AG09309 (cell line): ENCODE data around the gene PDZK1IP1.
"Not testable (repeated sequence)": the region's sequence is repeated elsewhere in the genome, so short reads cannot be mapped to it uniquely, and the experiment has no call there.

Experiments used
- DNase-seq: peaks from one replicate; pipeline ENCODE4 v3.0.0-alpha.2; 2010; ENCODE audit warnings: low read depth
- H3K4me3 ChIP-seq: 2 replicates; pipeline ENCODE4 v1.5.1; 2011; ENCODE audit warnings: mild to moderate bottlenecking, low read depth, low read length, moderate library complexity; ENCODE audit not compliant: control insufficient read depth
- CTCF ChIP-seq: IDR thresholded peaks from 2 replicates; pipeline ENCODE4 v1.5.1; 2011; ENCODE audit warnings: mild to moderate bottlenecking, low read depth, low read length, inconsistent platforms; ENCODE audit not compliant: insufficient read depth, control insufficient read depth; ENCODE audit errors: missing control alignments

The PDZK1IP1 gene

GRCh38 chr1:47174656-47175020 is 15.2 kb downstream of the PDZK1IP1 start:
- DNase-seq: no peak
- H3K4me3 ChIP-seq: no peak overlapping the region
- TF ChIP-seq CTCF: no peak

DNA sequence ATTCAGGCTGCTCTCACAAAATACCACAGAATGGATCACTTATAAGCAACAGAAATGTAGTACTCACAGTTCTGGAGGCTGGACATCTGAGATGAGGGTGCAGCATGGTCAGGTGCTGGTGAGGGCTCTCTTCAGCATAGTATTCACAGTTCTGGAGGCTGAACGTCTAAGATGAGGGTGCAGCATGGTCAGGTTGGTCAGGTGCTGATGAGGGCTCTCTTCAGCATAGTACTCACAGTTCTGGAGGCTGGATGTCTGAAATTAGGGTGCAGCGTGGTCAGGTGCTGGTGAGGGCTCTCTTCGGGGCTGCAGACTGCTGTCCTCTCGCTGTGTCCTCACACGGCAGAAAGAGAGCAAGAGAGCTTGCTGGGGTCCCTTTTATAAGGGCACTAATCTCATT is 17.1 kb downstream of the PDZK1IP1 start:
- no peak for TF ChIP-seq CTCF
- no peak for DNase-seq
- H3K4me3 ChIP-seq: no peak overlapping the region

DNA sequence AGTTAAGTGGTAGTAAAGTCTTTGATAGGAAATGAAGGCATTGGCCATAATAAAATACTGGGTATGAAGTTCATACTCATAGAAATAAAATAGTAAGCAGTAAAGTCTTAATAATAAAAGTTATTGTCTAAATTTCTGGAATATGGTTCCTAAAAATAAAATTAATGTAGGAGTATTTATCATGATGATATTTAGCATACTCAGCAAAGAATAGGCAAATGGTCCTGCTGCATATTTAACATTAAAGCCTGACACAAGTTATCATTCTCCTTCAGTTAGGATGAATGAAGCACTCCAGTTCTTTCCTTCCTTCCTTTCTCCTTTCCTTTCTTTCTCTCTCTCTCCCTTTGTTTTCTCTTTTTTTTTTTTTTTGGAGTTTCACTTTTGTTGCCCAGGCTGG is 25.3 kb downstream of the PDZK1IP1 start:
- DNase-seq: no peak
- no peak overlapping the region for H3K4me3 ChIP-seq
- no peak for TF ChIP-seq CTCF

DNA sequence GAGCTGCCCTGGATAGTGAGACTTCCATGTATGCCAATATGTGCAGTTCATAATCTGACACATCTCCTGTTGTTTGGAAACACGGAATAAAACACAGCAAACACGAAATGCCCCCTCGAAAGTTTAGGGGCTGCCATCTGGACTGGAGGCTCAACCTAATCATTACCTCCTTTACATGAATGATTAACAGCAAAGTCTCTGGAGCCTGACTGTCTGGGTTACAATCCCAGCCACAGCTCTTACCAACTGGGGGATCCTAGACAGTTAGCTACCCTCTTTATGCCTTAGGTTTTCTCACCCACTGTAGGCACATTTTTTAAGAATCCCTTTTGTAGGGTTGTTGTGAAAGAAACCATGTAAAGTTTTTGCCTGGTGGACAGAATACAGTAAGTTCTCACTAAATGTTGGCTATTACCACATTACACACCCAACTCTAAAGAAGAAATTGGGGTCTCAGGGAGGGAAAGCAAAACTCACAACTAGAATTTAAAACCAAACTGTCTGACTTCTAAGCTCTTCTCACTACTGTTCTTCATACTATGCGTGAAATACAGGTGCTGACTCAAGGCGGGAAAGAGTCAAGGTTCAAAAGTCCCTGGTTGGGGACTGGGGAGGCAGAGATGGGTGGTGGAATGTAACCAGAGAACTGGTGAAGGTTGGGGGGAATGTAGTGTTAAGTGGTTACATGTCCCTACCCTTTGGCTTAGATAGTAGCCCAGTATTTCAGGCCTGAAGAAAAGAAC is 28.4 kb downstream of the PDZK1IP1 start:
- DNase-seq: no peak
- no peak overlapping the region for H3K4me3 ChIP-seq
- TF ChIP-seq CTCF: no peak

GRCh38 chr1:47160716-47161115 is 29.1 kb downstream of the PDZK1IP1 start:
- TF ChIP-seq CTCF: no peak
- H3K4me3 ChIP-seq: no peak overlapping the region
- DNase-seq: no peak

- not testable (repeated sequence) for H3K4me3 ChIP-seq, DNase-seq
Observed at GRCh38 chr1:47157957-47158356, 31.9 kb downstream of the PDZK1IP1 start.

DNA sequence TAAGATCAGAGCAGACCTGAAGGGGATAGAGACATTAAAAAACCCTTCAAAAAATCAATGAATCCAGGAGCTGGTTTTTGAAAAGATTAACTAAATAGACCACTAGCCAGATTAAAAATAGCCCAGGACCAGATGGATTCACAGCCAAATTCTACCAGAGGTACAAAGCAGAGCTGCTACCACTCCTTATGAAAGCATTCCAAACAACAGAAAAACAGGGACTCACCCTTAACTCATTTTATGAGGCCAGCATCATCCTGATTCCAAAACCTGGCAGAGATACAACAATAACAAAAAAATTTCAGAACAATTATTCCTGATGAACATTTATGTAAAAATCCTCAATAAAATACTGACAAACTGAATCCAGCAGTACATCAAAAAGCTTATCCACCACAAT is 33.4 kb downstream of the PDZK1IP1 start:
- H3K4me3 ChIP-seq, DNase-seq: not testable (repeated sequence)

DNA sequence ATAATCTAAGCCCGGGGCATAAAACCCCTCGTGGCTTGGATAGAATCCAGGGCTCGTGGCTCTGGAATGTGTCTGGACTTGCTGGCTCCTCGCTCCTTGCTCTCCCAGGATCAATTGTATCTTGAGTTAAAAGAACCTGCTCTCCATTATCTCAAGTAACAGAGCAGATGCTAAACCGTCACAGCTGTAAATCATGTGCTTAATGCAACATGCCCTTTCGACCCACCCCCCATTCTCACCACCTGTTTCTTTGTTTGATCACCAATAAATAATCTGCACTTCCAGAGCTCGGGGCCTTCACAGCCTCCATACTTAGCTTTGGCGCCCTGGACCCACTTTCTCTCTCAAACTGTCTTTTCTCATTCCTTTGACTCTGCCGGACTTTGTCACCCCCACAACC is 40.7 kb downstream of the PDZK1IP1 start:
- not testable (repeated sequence) for H3K4me3 ChIP-seq, DNase-seq
